Cerebellar nuclear complex (tissue), 1 donor: Measurements from ENCODE around the gene CARMIL3.
"Not testable (repeated sequence)": the region's sequence is repeated elsewhere in the genome, so short reads cannot be mapped to it uniquely, and the experiment has no call there.

Experiments
- DNase-seq, 2 experiments: peaks; one replicate each; lab custom pipeline; 2025; lab: John Stamatoyannopoulos, UW

CARMIL3 gene

GRCh38 chr14:24040692-24041091, 11.1 kb upstream of the CARMIL3 start:
- no peak for DNase-seq

- no peak for DNase-seq
Observed at GRCh38 chr14:24042746-24043145, 9.1 kb upstream of the CARMIL3 start.

- not testable (repeated sequence) for DNase-seq
Observed at GRCh38 chr14:24049002-24049401, 2.8 kb upstream of the CARMIL3 start.

GRCh38 chr14:24050753-24051152, 1.1 kb upstream of the CARMIL3 start:
- DNase-seq: not testable (repeated sequence)

GRCh38 chr14:24051176-24051788, 527 bp upstream of the CARMIL3 start:
- DNase-seq: no peak

GRCh38 chr14:24052656-24053547, 1.1 kb downstream of the CARMIL3 start:
- DNase-seq: no peak

GRCh38 chr14:24053548-24054323, 1.9 kb downstream of the CARMIL3 start:
- DNase-seq: no peak

- no peak for DNase-seq
Observed at GRCh38 chr14:24054324-24054641, 2.5 kb downstream of the CARMIL3 start.

GRCh38 chr14:24054646-24055045, 2.8 kb downstream of the CARMIL3 start:
- DNase-seq: no peak

GRCh38 chr14:24055971-24056799, 4.4 kb downstream of the CARMIL3 start:
- no peak for DNase-seq

- DNase-seq: no peak
Observed at GRCh38 chr14:24056800-24057184, 5.0 kb downstream of the CARMIL3 start.

- DNase-seq: no peak
Observed at GRCh38 chr14:24057271-24057670, 5.5 kb downstream of the CARMIL3 start.

- DNase-seq: no peak
Observed at GRCh38 chr14:24057867-24058259, 6.1 kb downstream of the CARMIL3 start.

- DNase-seq: peak; percentile 8 to 54
Observed at GRCh38 chr14:24058260-24058950, 6.6 kb downstream of the CARMIL3 start.

GRCh38 chr14:24058951-24059475, 7.2 kb downstream of the CARMIL3 start:
- DNase-seq: no peak

- no peak for DNase-seq
Observed at GRCh38 chr14:24059841-24060388, 8.1 kb downstream of the CARMIL3 start.

GRCh38 chr14:24060443-24060842, 8.6 kb downstream of the CARMIL3 start:
- DNase-seq: no peak

GRCh38 chr14:24060984-24061913, 9.4 kb downstream of the CARMIL3 start:
- no peak for DNase-seq

- DNase-seq: no peak
Observed at GRCh38 chr14:24062216-24062980, 10.6 kb downstream of the CARMIL3 start.
